ENCODE measurements around the gene ADORA2A. TPM values are rescaled to one million over a fixed set of nuclear protein-coding genes. Genes with fewer than 3 reads are reported as not detected.

Gene ADORA2A
- total RNA-seq, 1 experiment from 2014 or later = 3.6 TPM

GRCh38 chr22:24417200-24417599, 10.2 kb upstream of the ADORA2A start (continued):
- TF ChIP-seq POLR2AphosphoS5 (IDR thresholded peaks at IDR 0.05; ENCODE audit: low read depth, low read length) = no peak

DNA sequence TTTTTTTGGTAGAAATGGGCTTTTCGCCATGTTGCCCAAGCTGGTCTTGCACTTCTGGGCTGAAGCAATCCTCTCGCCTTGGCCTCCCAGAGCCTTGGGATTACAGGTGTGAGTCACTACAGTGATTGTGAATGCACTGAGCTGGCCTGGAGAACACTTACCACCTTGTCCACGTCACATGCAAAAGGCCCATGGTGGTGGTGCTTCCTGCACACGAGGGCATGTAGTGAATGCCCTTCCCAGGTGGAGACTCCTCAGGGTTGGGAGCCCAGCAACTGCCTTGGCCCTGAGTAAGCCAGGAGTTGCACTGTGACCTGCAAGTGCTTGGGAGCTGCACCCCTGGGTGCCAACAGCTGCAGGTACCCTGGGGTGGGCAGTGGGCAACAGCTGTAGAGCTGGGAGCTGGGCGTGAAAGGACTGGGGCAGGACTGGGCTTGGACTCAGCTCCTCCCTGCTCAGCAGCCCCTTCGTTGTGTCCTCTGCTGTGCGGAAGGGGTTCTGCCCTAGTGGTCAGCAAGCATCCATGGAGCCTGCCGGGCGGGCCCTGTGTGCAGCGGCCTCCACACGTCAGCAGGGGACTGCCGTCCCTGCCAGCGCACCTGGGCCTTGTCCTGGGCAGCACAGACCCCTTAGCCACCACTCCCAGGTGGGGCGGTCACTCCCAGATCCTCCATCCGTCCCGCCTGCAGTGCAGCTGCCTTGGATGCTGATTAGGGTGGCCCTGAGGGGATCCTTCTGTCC, 9.3 kb upstream of the ADORA2A start:
- Histone ChIP-seq H3K4me3 (replicated peaks in 1 of 2; ENCODE audit: low read depth in 1 of 2, low read length in 2 of 2) (no peak overlapping the region), H4K20me1 (ENCODE audit: insufficient read depth) (no peaks in the 10 kb centered on the region), H3K9me2 (ENCODE audit: insufficient read depth) (no peaks in the 10 kb centered on the region), H3K9me3 (ENCODE audit: control insufficient read depth in 1 of 2, insufficient read depth in 1 of 2, low read depth in 1 of 2, low read length in 2 of 2) (no peaks in the 10 kb centered on the region), H3K27me3 (ENCODE audit: insufficient read depth, low read length) (no peaks in the 10 kb centered on the region), H3K27ac (ENCODE audit: low read depth, low read length) (no peak overlapping the region), H3K9ac (ENCODE audit: low read length) (no peak overlapping the region), H3K4me1 (ENCODE audit: control insufficient read depth in 1 of 2, insufficient read depth in 2 of 2, low read length in 2 of 2) (no peaks in the 10 kb centered on the region), H3K79me2 (ENCODE audit: insufficient read depth, low read length) (no peaks in the 10 kb centered on the region), H2AFZ (ENCODE audit: low read depth, low read length, poor library complexity, severe bottlenecking) (no peak overlapping the region), H3K4me2 (ENCODE audit: low read length) (no peak overlapping the region), H3K36me3 (ENCODE audit: control insufficient read depth in 1 of 2, insufficient read depth in 2 of 2, low read length in 2 of 2) (peaks cover 2 to 12% of the 10 kb centered on the region in 2 experiments; a peak in 2 of 4 replicates)
- no TSS peak for BruUV-seq (replicated peaks)
- ChIA-PET RAD21 (ENCODE audit: low non-redundant PET in 1 of 2, low total read pairs in 2 of 2, uncharacterized antibody in 2 of 2, unreplicated experiment in 2 of 2) (no interaction called here), POLR2A (no interaction called here), CTCF (interaction anchor here (0.9 to 1.3 kb wide), 2 partner anchors 68 to 104 kb away, joined by 3 read pairs; no protein-coding TSS in a partner anchor)
- no peak for ATAC-seq
- intact Hi-C loops (cut with micrococcal nuclease) = no loop called here
- DNase-seq (ENCODE audit: low read depth, low spot score) = no peak
- TF ChIP-seq, protein P1, sequence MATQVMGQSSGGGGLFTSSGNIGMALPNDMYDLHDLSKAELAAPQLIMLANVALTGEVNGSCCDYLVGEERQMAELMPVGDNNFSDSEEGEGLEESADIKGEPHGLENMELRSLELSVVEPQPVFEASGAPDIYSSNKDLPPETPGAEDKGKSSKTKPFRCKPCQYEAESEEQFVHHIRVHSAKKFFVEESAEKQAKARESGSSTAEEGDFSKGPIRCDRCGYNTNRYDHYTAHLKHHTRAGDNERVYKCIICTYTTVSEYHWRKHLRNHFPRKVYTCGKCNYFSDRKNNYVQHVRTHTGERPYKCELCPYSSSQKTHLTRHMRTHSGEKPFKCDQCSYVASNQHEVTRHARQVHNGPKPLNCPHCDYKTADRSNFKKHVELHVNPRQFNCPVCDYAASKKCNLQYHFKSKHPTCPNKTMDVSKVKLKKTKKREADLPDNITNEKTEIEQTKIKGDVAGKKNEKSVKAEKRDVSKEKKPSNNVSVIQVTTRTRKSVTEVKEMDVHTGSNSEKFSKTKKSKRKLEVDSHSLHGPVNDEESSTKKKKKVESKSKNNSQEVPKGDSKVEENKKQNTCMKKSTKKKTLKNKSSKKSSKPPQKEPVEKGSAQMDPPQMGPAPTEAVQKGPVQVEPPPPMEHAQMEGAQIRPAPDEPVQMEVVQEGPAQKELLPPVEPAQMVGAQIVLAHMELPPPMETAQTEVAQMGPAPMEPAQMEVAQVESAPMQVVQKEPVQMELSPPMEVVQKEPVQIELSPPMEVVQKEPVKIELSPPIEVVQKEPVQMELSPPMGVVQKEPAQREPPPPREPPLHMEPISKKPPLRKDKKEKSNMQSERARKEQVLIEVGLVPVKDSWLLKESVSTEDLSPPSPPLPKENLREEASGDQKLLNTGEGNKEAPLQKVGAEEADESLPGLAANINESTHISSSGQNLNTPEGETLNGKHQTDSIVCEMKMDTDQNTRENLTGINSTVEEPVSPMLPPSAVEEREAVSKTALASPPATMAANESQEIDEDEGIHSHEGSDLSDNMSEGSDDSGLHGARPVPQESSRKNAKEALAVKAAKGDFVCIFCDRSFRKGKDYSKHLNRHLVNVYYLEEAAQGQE (IDR thresholded peaks at IDR 0.05; ENCODE audit: low read depth) = no peak
- TF ChIP-seq EZH2 (IDR thresholded peaks at IDR 0.05) (no peak), CEBPB (IDR thresholded peaks at IDR 0.05; ENCODE audit: low read depth) (no peak), POLR2AphosphoS5 (IDR thresholded peaks at IDR 0.05; ENCODE audit: low read depth, low read length) (no peak), RAD21 (IDR thresholded peaks at IDR 0.05; ENCODE audit: low read depth) (no peak), POLR2A (IDR thresholded peaks at IDR 0.05; ENCODE audit: borderline replicate concordance, extremely low read depth, insufficient read depth, insufficient read length) (no peak), ZFX (IDR thresholded peaks at IDR 0.05) (no peak), CTCF (IDR thresholded peaks at IDR 0.05 in 2 of 3, conservative IDR thresholded peaks at IDR 0.05 in 1 of 3; ENCODE audit: borderline replicate concordance in 1 of 3, insufficient read depth in 1 of 3, low read depth in 2 of 3, low read length in 2 of 3) (no peak), EGR1 (IDR thresholded peaks at IDR 0.05; ENCODE audit: low read depth) (no peak), ZNF274 (IDR thresholded peaks at IDR 0.05; ENCODE audit: low read depth, low read length) (no peak), ELF1 (IDR thresholded peaks at IDR 0.05; ENCODE audit: borderline replicate concordance, low read depth) (no peak), TCF7L2 (IDR thresholded peaks at IDR 0.05; ENCODE audit: borderline replicate concordance, extremely low read depth, insufficient read depth, insufficient read length) (no peak), JUND (IDR thresholded peaks at IDR 0.05) (no peak), EZH2phosphoT487 (IDR thresholded peaks at IDR 0.05; ENCODE audit: borderline replicate concordance) (no peak)
- TF ChIP-seq, protein P2, sequence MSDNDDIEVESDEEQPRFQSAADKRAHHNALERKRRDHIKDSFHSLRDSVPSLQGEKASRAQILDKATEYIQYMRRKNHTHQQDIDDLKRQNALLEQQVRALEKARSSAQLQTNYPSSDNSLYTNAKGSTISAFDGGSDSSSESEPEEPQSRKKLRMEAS (IDR thresholded peaks at IDR 0.05) = no peak
- TF ChIP-seq, protein P3, sequence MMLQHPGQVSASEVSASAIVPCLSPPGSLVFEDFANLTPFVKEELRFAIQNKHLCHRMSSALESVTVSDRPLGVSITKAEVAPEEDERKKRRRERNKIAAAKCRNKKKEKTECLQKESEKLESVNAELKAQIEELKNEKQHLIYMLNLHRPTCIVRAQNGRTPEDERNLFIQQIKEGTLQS (IDR thresholded peaks at IDR 0.05) = no peak
